Central memory CD4-positive, alpha-beta T cell (primary cell): Measurements from ENCODE around the gene MYL7.
"Not testable (repeated sequence)": the region's sequence is repeated elsewhere in the genome, so short reads cannot be mapped to it uniquely, and the experiment has no call there.

ENCODE experiments used
- DNase-seq: peaks from one replicate; pipeline ENCODE4 v3.0.0; 2022

The MYL7 gene

DNA sequence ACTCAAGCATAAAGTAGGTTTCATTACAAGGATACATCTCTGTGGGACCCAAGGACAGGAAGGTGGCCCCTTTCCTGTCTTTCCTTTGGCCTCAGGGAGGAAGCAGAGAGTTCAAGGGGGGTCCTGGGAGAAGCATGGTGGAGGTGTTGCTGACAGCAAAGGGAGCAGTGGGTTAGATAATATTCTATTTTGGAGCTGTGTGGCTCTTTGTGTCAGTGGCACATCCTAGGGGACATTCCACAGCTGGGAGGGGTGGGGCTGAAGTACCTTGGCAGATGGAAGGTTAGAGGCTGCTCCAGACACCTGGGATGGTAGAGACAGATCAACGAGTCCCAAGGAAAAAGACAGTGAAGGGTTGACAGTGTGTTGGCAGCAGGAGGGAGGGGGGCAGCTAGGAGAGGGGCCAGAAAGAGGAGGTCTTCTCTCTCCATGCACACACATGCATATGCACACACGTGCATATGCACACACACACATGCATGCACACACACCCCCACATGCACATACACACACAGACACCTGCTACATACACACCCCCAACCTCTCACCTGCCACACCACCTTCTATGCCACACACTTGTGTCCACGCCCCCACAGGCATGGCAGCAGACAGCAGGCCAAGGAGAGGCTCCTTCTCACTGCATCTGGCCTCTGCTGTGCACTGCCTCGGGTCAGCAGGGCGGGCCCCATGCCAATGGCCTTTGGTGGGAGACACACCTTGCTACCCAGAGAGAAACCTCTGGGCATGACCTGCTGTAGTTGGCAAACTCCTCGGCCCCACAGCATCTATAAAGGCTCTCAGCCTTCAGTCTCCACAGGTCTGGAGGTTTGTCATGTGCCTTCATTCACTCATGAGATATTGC is 12.2 kb downstream of the MYL7 start:
- DNase-seq: no peak

DNA sequence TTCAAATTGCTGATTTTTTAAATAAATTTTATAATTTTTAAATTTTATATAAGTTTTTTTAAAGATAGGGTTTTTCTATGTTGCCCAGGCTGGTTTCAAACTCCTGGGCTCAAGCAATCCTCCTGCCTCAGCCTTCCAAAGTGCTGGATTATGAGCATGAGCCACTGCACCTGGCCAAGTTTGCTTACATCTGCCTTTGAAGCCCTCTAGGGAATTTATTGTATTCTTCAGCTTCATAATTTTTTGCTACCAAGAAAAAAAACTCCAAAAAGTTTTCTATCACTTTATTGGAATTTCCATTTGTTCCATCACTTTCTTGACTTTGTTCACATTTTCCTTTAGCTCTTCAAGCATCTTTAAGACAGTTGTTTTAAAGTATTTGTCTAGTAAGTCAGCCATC is 14.0 kb downstream of the MYL7 start:
- DNase-seq: no peak

DNA sequence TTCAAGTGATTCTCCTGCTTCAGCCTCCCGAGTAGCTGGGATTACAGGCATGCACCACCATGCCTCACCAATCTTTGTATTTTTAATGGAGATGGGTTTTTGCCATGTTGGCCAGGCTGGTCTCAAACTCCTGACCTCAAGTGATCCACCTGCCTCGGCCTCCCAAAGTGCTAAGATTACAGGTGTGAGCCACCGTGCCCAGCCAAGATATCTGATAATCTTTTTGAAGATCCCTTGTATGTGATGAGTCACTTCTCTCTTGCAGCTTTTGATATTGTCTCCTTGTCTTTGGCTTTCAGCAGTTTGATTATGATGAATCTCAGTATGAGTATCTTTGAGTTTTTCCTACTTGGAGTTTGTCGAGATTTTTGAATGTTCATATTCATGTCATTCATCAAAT is 14.6 kb downstream of the MYL7 start:
- not testable (repeated sequence) for DNase-seq

GRCh38 chr7:44124822-44125202 is 16.3 kb downstream of the MYL7 start:
- DNase-seq: no peak

- peak; percentile 96 for DNase-seq
Measured at GRCh38 chr7:44123190-44124003, 17.7 kb downstream of the MYL7 start, which contains the start of gene POLD2. Gene POLD2 (minus strand): TSS chr7:44123548. CDS start chr7:44122053, 1,495 bp downstream.

- no peak for DNase-seq
Measured at GRCh38 chr7:44122529-44122928, 18.6 kb downstream of the MYL7 start.

- DNase-seq: no peak
Measured at GRCh38 chr7:44121761-44122420, 19.2 kb downstream of the MYL7 start.

DNA sequence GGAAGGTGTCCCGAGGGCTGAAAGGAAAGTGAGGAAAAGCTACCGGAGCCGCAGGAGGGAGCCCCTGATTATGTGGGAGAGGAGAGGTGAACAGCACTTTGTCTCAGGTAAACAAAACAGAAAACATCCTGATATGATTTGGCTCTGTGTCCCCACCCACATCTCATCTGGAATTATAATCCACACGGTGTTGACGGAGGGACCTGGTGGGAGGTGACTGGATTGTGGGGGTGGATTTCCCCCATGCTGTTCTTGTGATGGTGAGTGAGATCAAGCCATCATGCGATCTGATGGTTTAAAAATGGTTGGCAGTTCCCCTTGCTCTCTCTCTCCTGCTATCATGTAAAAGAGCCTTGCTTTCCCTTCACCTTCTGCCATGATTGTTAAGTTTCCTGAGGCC is 20.7 kb downstream of the MYL7 start:
- DNase-seq: no peak

DNA sequence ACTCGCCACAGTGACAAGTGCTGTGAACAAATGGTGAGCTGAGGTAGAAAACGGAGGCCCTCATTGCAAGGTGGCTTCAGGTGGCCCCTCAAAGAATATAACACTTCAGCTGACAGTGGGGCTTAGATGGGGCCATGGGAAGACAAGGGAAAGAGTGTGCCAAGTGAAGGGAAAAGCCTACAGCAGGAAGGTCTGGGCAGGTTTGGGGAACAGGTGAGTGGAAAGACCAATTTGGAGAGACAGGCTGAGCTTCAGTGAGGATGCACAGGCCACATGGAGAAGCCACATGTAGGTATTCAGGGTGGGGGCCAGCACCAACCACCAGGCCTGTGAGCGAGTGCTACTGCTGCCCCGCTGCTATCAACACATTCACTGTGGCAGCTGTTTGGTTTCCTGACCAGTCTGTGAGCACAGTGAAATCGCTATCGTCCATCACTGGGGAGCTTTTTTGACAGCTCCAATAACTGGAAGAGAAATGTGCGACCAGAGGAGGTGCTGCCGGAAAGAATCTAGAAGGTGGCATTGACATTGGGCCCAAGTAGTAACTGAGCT is 21.2 kb downstream of the MYL7 start:
- no peak for DNase-seq

DNA sequence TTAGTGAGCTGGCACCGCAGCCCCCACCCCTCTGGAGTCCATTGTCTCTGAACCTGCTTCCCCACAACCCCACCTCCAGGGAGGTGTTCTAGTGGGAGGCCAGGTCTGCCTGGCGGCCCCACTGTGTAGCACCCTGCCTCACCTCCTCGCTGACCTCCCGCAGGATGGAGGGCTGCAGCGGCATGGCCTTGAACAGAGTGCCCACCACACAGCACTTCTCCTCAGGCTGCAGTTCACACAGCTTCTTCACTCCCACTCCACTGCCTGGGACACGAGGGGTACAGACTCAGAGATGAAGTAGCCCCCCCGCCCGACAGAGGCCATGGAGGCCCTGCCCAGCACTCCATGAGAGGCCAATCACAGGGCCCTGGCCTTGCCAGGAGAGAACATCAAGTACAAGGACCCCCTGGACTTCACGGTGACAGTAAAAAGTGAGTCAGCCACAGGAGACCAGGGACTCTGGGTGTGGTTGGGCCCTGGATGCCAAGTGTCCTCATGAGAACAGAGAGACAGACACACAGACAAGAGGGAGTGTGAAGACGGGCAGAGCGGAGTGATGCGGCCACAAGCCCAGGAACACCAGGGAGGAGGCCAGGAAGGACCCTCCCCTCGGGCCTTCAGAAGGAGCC is 23.2 kb downstream of the MYL7 start:
- DNase-seq: no peak

DNA sequence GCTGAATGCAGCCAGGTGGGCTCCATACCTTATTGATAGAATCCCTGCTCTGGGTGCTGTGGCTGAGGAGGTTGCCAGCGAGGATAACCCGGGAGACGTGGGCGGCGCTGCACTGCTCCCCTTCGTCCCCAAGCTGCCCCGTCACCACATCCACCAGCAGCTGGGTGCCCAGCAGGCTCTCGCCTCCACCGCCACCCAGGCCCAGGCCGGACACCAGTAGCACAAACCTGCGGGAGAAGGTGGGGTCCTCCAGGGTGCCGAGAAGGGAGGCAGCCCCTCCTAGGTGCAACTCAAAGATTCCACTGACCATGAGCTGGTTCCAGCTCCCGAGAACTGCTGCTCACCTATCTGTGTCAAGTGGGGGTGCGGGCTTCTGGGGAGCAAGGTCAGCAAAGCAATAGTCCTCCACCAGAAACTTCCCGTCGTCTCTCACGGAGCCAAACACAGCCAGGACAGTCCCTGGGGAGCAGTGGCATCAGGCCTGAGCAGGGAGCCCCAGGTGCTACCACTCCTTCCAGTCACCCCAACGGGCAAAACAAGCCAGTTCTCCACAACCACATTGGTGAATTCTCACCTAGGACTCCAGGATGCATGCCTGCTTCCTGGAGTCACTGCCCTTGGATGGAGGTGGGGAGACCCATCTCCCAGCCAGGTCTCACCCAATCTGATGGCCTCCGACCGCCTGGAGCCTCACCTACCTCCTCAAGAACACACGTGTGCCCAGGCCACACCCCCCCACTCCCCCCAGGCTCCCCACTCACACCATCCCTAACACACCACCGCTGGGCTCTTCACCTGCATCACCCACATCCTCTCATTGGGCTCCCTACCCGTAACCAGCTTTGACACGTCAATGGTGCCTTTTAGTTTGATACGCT is 24.1 kb downstream of the MYL7 start:
- DNase-seq: no peak

DNA sequence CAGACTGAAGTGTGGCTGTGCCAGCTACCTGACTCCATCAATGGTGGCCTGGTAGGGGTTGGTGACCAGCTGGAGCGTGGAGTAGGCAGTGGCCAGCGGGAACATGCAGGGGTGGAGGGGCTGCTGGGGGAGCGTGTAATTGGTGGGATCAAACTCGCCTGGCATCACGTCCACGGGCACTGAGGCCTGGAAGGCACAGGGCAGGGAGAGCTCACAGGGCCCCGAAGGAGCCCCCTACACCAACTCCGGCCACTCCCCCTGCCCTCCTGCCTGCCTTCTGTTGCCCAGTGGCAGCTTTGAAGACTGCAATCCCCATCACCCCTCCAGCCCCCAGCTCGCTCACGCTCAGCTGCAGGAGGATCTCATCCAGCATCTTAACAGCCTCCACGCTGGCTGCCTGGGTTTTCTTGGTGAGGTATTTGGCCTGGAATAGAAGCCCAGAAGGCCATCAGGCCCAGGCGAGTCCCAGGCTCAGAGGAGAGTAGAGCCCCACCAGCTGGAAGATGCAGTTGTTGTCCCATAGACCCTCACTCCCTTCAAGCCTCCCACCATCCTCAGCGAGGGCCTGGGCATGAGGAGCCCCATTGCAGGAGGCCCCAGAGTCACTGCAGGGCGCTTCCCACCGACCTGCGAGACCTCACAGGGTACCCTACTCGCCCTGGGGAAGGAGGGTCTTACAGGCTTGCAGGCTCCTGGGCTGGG is 24.9 kb downstream of the MYL7 start:
- DNase-seq: no peak

DNA sequence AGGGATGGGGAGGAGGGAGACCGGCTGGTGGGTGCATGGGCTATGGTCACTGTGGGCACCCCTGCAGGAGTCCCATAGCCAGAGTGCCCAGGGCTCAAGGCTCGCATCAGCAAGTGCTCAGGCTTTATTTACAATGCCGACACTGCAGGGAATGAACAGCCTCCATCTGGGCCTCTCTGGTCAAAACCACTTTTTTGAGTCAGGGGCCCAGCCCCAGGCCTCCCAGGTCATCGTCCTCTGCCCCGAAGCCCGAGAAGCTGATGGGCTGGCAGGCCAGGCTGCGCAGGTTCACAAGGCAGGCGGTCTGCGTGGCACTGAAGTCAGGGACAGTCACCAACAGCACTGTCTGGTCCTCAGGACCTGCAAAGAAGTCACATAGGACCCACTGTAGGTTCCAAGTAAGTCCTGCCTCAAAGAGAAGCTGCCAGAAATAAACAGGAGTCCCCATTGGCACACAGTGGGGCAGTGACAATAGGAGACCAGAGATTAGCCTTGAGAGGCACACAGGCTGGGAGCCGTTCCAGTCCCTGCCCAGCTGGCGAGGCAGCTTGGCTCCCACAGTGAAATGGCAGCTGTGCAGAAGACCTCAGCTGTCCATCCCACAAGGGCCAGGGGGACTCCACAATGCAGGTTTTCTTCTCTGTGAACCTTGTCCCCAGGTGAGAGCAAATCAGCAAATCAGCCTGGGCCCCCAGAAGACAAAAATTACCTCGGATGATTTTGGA is 26.4 kb downstream of the MYL7 start:
- DNase-seq: no peak

GRCh38 chr7:44113764-44114354 is 27.3 kb downstream of the MYL7 start:
- no peak for DNase-seq

- DNase-seq: no peak
Measured at GRCh38 chr7:44112997-44113763, 28.0 kb downstream of the MYL7 start.

- no peak for DNase-seq
Measured at GRCh38 chr7:44112231-44112996, 28.7 kb downstream of the MYL7 start.

DNA sequence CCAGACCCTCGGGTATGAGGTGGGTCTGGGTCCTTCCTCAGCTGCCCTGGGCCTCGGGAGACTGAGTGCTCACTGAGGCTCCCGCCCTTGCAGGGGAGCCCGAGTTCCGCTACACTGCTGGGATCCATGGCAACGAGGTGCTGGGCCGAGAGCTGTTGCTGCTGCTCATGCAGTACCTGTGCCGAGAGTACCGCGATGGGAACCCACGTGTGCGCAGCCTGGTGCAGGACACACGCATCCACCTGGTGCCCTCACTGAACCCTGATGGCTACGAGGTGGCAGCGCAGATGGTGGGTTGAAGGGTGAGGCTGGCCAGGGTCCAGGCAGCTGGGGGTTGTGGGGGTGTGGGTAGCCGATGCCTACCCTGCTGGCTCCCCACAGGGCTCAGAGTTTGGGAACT is 29.4 kb downstream of the MYL7 start:
- DNase-seq: no peak
